Thyroid gland (tissue), 4 donors: ENCODE measurements around the gene RPUSD1.

Experiments
- CTCF ChIP-seq, 6 experiments: fragments of 200-600 bp in 3 of 6; fragments of 450-650 bp in 3 of 6; sonication (generic) in 3 of 6; IDR thresholded peaks; one replicate each; pipeline ENCODE4 v1.5.1; 2016 to 2019; ENCODE audit warnings: antibody characterized with exemption in 6 of 6, mild to moderate bottlenecking in 2 of 6, inconsistent platforms in 1 of 6, moderate library complexity in 1 of 6
- POLR2A ChIP-seq, 2 donors: fragments of 450-650 bp; IDR thresholded peaks; one replicate each; pipeline ENCODE4 v1.6.1; 2017; ENCODE audit warnings: antibody characterized with exemption in 2 of 2, mild to moderate bottlenecking in 2 of 2, moderate library complexity in 1 of 2

GRCh38 chr16:752007-752312 is 36.2 kb downstream of the RPUSD1 start:
- TF ChIP-seq CTCF (IDR thresholded peaks at IDR 0.05) = no peak
- TF ChIP-seq POLR2A (IDR thresholded peaks at IDR 0.05) = no peak
